Posterior vena cava (tissue), 2 donors: ENCODE measurements around the gene B3GALT4. TPM values are rescaled to one million over a fixed set of nuclear protein-coding genes. Genes with fewer than 3 reads are reported as not detected.
"Not testable (repeated sequence)": the region's sequence is repeated elsewhere in the genome, so short reads cannot be mapped to it uniquely, and the experiment has no call there.

Source experiments
- DNase-seq: peaks from one replicate; pipeline ENCODE4 v3.0.0-alpha.2; 2020; ENCODE audit warnings: low spot score
- intact Hi-C, 2 donors: fragments of 100-400 bp; cut with DNase I; formaldehyde crosslinking; loops; one replicate each; pipeline versions ENCODE4 v1.14.1 to v1.14.2; 2022 to 2023
- long read RNA-seq, 2 donors: library from polyadenylated mRNA; unstranded; transcript quantifications; one replicate each; pipeline ENCODE4 v2.0.0, GENCODE V29; 2020 to 2021
- total RNA-seq, 2 donors: library from RNA; stranded (reverse); fragmentation: NEBNext Ultra II Directional; extraction: Animal tissue kit (Norgen Biotek cat#: 25700); gene quantifications; one replicate each; pipeline ENCODE4 v1.2.1, GENCODE V29; 2021
- donor health status: DM: yes; HTN: yes; CAD: no.
- donor health status: DM: yes; HTN: yes; CAD: no.

Gene B3GALT4
- 10 to 100 TPM in 1 of 2 donors, 1 to 10 TPM in 1; 9.5 to 14.1 TPM for total RNA-seq
- long read RNA-seq, donor 1, transcript B3GALT4-204 (1 exons, 1,694 nt): major isoform, 15 of 15 reads
- long read RNA-seq, donor 1, partial matches to known transcripts: 0 of 15 reads
- long read RNA-seq, donor 1, other reads (novel, unspliced or antisense): 0 of 15 reads
- long read RNA-seq, donor 2, transcript B3GALT4-204 (1 exons, 1,694 nt): major isoform, 61 of 61 reads
- long read RNA-seq, donor 2, partial matches to known transcripts: 0 of 61 reads
- long read RNA-seq, donor 2, other reads (novel, unspliced or antisense): 0 of 61 reads

DNA sequence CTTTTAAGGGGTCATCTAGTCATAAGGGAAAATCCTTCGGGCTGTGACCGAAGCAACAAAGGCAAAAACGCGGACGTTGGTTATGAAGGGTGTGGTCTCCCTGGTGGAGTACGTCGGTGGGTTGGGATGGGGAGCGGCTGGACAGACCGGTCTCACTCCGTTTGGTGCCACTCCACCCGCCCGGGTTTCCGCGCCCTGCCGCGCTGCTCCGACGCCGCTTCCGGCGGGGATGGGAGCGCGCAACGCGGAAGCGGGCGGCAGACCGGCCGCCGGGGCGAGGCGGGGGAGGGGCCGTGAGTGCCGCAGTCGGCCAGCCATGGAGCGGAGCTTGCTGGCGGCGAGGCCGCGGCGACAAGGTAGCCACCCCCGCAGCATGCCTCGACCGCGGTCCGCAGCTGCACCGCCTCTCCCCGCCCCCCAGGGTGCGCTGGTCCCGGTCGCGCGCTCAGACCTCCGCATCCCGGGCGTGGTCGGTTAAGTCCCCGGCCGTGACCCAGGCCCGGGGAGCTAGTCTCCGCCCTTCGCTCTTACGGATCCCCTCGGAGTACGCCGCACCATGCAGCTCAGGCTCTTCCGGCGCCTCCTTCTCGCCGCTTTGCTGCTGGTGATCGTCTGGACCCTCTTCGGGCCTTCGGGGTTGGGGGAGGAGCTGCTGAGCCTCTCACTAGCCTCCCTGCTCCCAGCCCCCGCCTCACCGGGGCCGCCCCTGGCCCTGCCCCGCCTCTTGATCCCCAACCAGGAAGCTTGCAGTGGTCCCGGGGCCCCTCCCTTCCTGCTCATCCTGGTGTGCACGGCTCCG is at the start of gene B3GALT4:
B3GALT4 (plus strand) TSS at position 260 of the 799 bp plus-strand sequence; CDS start at position 557, 297 bp downstream.
- intact Hi-C loops: no loop called here
- DNase-seq: peak; percentile 92

DNA sequence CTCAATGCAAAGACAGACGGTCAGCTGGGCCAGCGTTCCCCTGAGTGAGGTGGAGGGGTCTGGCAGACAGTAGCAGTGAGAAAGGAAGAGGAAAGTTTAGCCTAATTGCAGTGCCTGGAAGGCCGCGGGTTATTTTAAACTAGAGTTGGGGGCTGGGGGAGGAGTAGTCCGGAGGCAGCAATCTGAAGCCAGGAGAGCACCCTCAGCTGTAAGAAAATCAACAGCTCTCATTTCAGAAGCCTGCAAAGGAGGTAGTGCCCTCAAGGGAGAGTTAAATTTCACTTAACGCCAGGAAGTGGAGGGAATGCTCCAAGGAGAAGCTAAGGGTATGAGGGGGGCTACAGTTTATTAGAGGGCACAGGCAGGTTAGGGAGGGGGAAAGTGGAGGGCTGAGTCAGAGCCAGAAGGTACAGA is 41.7 kb upstream of the B3GALT4 start:
- no peak for DNase-seq
- intact Hi-C loops: no loop called here

- intact Hi-C loops: no loop called here
- DNase-seq: no peak
Measured at GRCh38 chr6:33236328-33236727, 40.6 kb upstream of the B3GALT4 start.

DNA sequence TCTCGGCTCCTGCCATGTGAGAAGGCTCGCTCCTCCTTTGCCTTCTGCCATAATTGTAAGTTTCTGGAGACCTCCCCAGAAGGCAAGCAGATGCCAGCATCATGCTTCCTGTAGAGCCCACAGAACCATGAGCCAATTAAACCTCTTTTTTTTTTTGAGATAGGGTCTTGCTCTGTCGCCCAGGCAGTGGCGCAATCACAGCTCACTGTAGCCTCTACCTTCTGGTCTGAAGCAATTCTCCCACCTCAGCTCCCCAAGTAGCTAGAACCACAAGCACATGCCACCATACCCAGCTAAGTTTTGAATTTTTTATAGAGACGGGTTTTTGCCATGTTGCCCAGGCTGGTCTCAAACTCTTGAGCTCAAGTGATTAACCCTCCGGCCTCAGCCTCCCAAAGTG is 40.1 kb upstream of the B3GALT4 start:
- DNase-seq: no peak
- intact Hi-C loops: no loop called here

- intact Hi-C loops: no loop called here
- DNase-seq: no peak
Measured at GRCh38 chr6:33237741-33238140, 39.2 kb upstream of the B3GALT4 start.

DNA sequence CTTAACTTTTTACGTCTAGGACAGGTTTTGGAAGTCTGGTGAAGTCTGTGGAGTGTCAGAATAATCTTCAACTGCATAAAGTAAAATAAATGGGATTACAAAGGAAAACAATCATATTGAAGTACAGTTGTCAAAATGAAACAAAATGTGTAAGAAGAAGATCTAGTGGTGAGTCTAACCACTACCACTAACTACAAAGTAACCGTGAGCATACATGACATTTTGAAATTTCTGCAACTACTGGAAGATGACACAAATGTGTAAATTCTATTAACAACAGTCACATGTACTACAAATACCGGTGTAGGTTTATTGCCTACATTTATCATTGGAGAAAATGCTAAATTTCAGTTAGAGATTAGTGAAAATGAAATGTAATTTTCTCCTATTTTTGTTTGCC is 35.0 kb upstream of the B3GALT4 start:
- intact Hi-C loops: loop anchor here in 1 of 2 donors (5.0 to 10.0 kb wide), 2 partner anchors 77 to 230 kb away; no protein-coding TSS in a partner anchor
- no peak for DNase-seq

DNA sequence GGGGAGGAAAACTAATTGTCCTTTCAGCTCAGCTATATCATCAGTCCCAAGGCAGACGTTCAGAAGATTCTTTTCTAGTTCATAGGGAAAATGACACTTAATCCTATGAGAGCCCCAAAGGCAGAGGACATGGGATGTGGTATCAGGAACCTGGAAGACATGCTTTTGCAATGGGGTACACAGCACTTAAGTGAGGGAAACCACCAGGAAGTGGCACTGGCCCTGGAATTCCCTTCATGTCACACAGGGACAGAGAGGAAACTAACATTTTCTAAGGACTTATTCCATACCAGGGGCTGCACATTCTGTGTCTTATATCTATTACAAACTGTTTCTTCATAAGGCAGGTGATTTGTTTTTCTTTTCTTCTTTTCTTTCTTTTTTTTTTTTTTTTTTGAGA is 33.4 kb upstream of the B3GALT4 start:
- intact Hi-C loops: loop anchor here in 1 of 2 donors (5.0 to 10.0 kb wide), 2 partner anchors 79 to 231 kb away; no protein-coding TSS in a partner anchor
- DNase-seq: no peak

DNA sequence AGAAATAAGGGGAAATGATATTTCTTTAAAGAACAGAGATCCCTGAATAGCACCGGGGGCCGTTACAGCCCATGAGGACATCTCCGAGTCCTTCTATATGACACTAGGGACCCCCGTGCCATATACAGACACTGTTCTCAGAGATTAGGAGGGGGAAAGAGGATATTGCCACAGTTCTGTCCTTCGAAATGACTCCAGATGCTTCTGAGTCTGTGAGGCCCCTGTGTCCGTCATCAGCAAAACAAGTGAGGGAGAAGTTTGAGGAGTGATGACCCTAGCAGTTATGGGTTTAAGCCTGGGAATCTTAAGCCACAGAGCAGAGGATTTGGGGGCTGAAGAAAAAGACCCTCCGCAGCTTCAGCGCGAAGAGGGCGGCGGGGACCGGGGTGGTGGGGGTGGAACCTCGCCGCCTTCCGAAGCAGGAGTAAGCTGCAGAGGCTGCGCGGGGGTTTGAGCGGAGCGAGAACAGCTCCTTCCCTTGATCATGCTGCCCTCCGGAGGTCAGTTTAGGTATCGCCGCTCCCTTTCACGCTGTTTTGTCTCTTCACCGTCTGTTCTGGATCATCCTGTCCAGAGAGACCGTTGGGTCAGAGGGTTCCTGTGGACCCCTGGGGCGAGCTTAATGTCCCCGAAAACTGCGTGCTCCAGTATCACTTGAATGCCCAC is 28.8 kb upstream of the B3GALT4 start:
- intact Hi-C loops: loop anchor here in 1 of 2 donors (5.0 to 10.0 kb wide), 2 partner anchors 83 to 131 kb away; no protein-coding TSS in a partner anchor
- peak; percentile 95 for DNase-seq

- DNase-seq: no peak
- intact Hi-C loops: loop anchor here in 1 of 2 donors (5.0 to 10.0 kb wide), 2 partner anchors 84 to 131 kb away; no protein-coding TSS in a partner anchor
Measured at GRCh38 chr6:33248643-33248931, 28.3 kb upstream of the B3GALT4 start.

DNA sequence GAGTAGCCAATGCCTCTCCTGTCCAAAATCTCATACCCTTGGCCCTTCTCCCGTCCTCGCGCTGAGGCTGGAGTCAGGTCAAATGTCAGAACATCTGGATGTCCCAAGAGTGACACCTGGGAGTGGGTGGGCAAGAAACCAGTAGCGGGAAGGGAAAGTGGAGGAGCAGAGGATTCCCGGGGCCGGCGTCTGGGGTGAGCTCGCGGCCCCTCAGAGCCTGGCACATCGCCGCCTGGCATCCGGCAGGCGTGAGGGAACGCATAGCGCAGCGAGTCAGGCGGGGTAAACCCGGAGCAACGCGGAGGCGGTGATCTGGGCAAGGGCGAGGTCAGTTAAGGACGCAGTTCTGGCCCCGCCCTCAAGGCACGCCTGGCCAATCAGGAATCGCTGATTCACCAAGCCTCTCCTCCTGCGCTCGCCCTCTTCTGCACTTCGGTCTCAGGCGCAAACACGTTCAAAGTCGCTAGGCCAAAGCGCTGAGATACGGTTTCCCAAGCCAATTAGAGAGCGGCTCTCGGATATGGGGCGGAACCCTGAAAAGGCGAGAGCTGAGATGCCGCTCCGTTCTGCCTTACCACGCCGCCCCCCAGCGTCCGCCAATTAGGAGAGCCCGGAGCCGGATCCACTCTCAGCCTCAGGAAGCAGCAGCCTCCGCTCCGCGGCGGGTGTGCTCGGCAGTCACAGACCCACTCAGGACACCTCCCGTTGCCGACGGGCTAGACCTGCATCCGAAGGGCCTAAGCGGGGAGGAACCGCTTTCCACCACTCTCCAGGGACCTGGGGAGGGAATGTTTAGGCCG is 27.8 kb upstream of the B3GALT4 start:
- DNase-seq: peak; percentile 98
- intact Hi-C loops: loop anchor here in 1 of 2 donors (5.0 to 10.0 kb wide), 2 partner anchors 84 to 132 kb away; no protein-coding TSS in a partner anchor

DNA sequence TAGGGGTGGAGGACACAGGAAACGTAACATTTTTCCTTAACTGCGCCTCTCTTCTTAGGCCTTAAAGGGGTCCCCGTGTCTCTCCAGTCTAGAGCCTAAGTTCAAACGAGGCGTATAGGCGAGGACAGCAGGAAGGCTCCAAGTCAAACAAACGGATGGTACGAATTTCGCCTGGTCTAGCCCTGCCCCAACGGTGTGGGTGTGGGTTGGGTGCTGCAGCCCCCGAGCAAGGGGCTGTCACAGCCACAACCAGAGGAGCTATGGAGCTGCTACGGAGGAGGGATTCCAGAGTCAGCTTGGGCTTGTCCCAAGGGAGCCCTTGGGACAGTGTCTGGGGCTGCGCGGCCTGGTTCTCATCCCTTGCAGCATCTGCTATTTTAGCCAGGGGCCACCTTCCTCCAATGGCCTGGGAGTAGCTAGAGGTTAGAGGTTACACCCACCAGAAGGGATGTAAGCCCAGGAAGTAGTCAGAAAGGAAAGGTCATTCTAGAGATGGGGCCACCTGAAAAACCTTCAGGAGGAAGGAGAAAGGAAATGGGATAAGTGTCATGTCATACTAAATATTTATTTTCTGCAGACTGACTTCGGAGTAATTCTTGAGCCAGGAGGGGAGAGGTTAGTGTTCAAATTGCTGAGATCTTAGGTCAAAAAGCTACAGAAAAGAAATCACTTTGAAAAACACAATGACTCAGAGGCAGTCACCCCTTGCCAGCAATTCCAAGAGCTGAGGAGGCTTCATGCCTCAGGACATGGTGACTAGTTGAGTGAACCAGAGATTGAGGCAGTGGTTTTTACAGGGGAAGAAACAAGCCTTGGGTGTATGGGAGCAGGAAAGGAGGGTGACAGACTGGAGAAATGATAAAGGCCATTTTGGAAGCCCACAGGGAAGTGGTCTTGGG is 26.9 kb upstream of the B3GALT4 start:
- intact Hi-C loops: loop anchor here (5.0 to 10.0 kb wide), 3 partner anchors 85 to 135 kb away; no protein-coding TSS in a partner anchor
- DNase-seq: peak; percentile 72

GRCh38 chr6:33250731-33251130 is 26.2 kb upstream of the B3GALT4 start:
- DNase-seq: peak; percentile 44
- intact Hi-C loops: loop anchor here in 1 of 2 donors (10.0 kb wide), 1 partner anchor 136 kb away; no protein-coding TSS in a partner anchor

- DNase-seq: peak; percentile 16
- intact Hi-C loops: loop anchor here in 1 of 2 donors (10.0 kb wide), 1 partner anchor 137 kb away; no protein-coding TSS in a partner anchor
Measured at GRCh38 chr6:33251395-33252012, 25.4 kb upstream of the B3GALT4 start.

DNA sequence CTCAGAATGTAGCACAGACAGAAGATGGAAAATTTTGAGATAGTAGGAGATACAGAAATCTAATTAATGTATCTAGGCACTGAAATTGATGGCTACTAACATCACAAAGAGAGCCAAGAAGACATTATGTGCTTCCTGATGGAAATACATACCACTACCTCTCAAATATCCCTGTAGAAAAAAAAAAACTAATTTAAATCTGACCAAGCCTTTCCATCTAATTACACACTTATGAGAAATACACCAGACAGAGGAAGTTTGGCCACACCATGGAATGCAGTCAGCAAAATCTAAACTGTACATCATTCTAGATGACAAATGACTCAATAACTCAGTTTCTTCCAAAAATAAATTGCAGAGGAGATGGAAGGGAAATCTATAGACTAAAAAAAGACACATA is 24.2 kb upstream of the B3GALT4 start:
- intact Hi-C loops: loop anchor here in 1 of 2 donors (10.0 kb wide), 1 partner anchor 138 kb away; no protein-coding TSS in a partner anchor
- no peak for DNase-seq

GRCh38 chr6:33254591-33254990 is 22.3 kb upstream of the B3GALT4 start:
- intact Hi-C loops: loop anchor here in 1 of 2 donors (10.0 kb wide), 1 partner anchor 140 kb away; no protein-coding TSS in a partner anchor
- peak; percentile 12 for DNase-seq

DNA sequence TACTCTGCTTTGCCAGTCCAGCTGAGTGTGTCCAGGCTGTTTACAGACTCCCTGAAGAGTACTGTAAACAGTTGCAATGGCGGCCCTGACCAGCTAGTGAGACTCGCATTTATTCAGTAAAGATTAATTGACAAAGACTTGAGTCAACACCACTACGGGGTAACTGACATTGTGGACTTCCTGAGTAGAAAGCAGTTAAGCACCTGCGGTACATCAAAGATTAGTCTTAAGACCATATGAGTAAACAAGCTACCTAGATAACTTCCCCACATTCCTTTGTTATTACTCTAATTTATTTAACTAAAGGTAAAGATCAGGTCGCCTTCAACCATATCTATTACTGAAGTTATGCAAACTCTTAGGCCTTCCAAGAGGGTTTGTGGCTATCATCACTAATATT is 17.9 kb upstream of the B3GALT4 start:
- DNase-seq: no peak
- intact Hi-C loops: loop anchor here in 1 of 2 donors (10.0 kb wide), 1 partner anchor 144 kb away; no protein-coding TSS in a partner anchor

- intact Hi-C loops: not testable (repeated sequence)
Measured at GRCh38 chr6:33262490-33262889, 14.4 kb upstream of the B3GALT4 start.

More at GRCh38 chr6:33262490-33262889, 14.4 kb upstream of the B3GALT4 start:
- DNase-seq: not testable (repeated sequence)
